AG04449 (cell line): Measurements from ENCODE around the gene TTK.
A peak's percentile ranks its signal among the peaks of the same experiment; 100 is the strongest.

Experiments
- CTCF ChIA-PET: fragments of 350-600 bp; formaldehyde crosslinking; extraction: SDS; loops from one replicate; lab custom pipeline; 2021; ENCODE audit warnings: antibody characterized with exemption; lab: Yijun Ruan, JAX
- POLR2A ChIA-PET: fragments of 400-600, 350-600 bp; formaldehyde crosslinking; extraction: SDS; loops from one replicate; lab custom pipeline; 2020; ENCODE audit warnings: antibody characterized with exemption, inconsistent platforms; lab: Yijun Ruan, JAX
- DNase-seq: peaks from one replicate; pipeline ENCODE4 v3.0.0-alpha.2; 2010; ENCODE audit warnings: low read depth, low spot score
- H3K4me3 ChIP-seq: 2 replicates; pipeline ENCODE4 v1.5.1; 2011; ENCODE audit warnings: low read depth, mild to moderate bottlenecking, control low read depth, low read length
- CTCF ChIP-seq: IDR thresholded peaks from one replicate; pipeline ENCODE4 v1.5.1; 2011; ENCODE audit warnings: mild to moderate bottlenecking, moderate library complexity, low read length, control low read depth, inconsistent platforms; ENCODE audit not compliant: insufficient read depth; ENCODE audit errors: missing control alignments

Gene TTK

GRCh38 chr6:80010288-80010687, 5.8 kb downstream of the TTK start:
- no peak for TF ChIP-seq CTCF
- no peak for DNase-seq
- no peak overlapping the region for H3K4me3 ChIP-seq
- ChIA-PET POLR2A (no interaction called here), CTCF (interaction anchor here (0.8 to 1.3 kb wide), 3 partner anchors 10 to 64 kb away, joined by 3 to 6 read pairs (median 3); no protein-coding TSS in a partner anchor)

GRCh38 chr6:80015839-80016435, 11.5 kb downstream of the TTK start:
- no peak for TF ChIP-seq CTCF
- ChIA-PET CTCF (no interaction called here), POLR2A (no interaction called here)
- H3K4me3 ChIP-seq, result no peak overlapping the region
- DNase-seq, result no peak

GRCh38 chr6:80020381-80021120, 16.1 kb downstream of the TTK start:
- no peak for TF ChIP-seq CTCF
- ChIA-PET POLR2A (no interaction called here), CTCF (interaction anchor here (0.7 to 1.3 kb wide), 2 partner anchors 11 to 74 kb away, joined by 3 read pairs; no protein-coding TSS in a partner anchor)
- H3K4me3 ChIP-seq, result no peak overlapping the region
- DNase-seq, result no peak

DNA sequence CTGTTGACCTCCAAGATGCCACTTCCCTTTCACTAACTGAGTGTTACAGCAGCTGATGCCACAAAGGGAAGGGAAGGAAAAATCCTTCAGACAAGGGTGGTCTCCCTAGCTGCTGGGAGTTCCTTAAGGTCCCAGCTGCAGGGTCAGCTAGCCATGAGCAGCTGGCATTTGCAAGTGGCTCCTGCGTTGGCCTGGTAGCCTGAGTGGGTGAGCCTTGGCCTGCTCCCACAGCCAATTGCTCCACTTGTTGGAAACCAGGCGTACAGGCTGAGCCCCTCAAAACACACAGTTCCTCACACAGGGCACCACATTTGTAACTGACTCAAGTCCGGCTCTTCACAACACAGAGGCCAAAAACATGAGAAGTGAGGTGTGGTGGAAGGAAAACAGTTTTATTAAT, 16.7 kb downstream of the TTK start:
- H3K4me3 ChIP-seq, result no peak overlapping the region
- no peak for TF ChIP-seq CTCF
- POLR2A ChIA-PET, result no interaction called here
- DNase-seq, result no peak
- CTCF ChIA-PET, result no interaction called here

GRCh38 chr6:80021591-80021990, 17.1 kb downstream of the TTK start:
- CTCF ChIA-PET, result no interaction called here

GRCh38 chr6:80022803-80023202, 18.4 kb downstream of the TTK start:
- no peak for TF ChIP-seq CTCF
- H3K4me3 ChIP-seq, result no peak overlapping the region
- ChIA-PET CTCF (no interaction called here), POLR2A (no interaction called here)
- peak; percentile 70 for DNase-seq

More at GRCh38 chr6:80021591-80021990, 17.1 kb downstream of the TTK start:
- no peak for DNase-seq
- no peak overlapping the region for H3K4me3 ChIP-seq
- no peak for TF ChIP-seq CTCF
- POLR2A ChIA-PET, result no interaction called here
